Measurements from ENCODE around the gene HOXD1.

GRCh38 chr2:176147210-176147799 is 41.2 kb upstream of the HOXD1 start:
- TF ChIP-seq CTCF (IDR thresholded peaks at IDR 0.05) (no peak), SIN3A (IDR thresholded peaks at IDR 0.05; ENCODE audit: borderline replicate concordance, insufficient read depth, low read depth, low read length) (no peak)
